ENCODE data around the gene ITIH4. TPM values are rescaled to one million over a fixed set of nuclear protein-coding genes. Genes with fewer than 3 reads are reported as not detected.
"Not testable (repeated sequence)": the region's sequence is repeated elsewhere in the genome, so short reads cannot be mapped to it uniquely, and the experiment has no call there.

The ITIH4 gene
- total and polyA plus RNA-seq, 4 donors = 4.5 to 33.8 (median 12.0) TPM

DNA sequence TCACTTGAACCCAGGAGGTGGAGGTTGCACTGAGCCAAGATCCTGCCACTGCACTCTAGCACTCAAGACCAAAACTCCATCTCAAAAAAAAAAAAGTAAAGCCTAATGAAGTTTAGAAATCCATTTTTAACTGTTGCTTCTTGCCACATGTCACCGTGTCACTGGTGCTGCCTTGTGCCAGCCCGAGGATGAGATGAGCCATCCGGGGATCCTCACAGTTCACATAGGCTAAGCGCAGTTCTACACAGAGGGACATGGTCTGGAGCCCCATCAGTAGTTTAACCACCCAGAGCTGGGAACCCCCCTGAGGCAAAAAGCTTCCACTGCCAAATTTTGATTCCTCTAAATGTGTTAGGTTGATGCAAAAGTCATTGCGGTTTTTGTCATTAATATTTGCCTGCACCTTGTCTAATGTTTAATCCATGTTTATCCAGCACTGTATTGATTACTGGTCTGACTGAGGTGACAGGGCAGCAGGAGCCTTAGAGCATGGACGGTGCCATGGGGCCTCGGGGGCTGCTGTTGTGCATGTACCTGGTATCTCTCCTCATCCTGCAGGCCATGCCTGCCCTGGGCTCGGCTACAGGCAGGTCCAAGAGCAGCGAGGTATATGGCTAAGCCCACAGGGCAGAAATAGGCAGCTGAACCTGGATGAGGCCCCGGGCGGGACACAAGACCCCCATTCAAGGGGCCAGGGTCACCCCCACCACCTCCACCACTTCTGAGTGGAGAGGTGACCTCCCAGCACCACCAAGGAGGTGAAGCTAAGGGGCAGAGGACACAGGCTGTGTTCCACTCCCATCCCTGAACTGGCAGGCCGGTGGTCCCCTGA, 53.1 kb downstream of the ITIH4 start, which contains the start of gene ITIH1:
Gene ITIH1 (plus strand): TSS at position 473 of the 832 bp plus-strand sequence. CDS start 17 bp downstream, at position 490.
- Histone ChIP-seq H3K27me3 (ENCODE audit: control insufficient read depth in 3 of 3, insufficient read depth in 3 of 3, low read length in 2 of 3) (peaks cover 0 to 3% (median 0%) of the 10 kb centered on the region in 3 donors), H3K4me1 (ENCODE audit: control insufficient read depth in 5 of 5, insufficient read depth in 5 of 5, low read length in 5 of 5) (no peaks in the 10 kb centered on the region), H3K27ac (ENCODE audit: low read depth in 1 of 2, low read length in 1 of 2) (no peak within 1 kb of the TSS), H3K4me3 (no peak within 1 kb of the TSS), H3K9ac (ENCODE audit: insufficient read depth in 1 of 2, low read length in 2 of 2) (no peak within 1 kb of the TSS), H3K36me3 (ENCODE audit: control insufficient read depth in 4 of 4, insufficient read depth in 4 of 4, low read length in 4 of 4) (no peaks in the 10 kb centered on the region), H3K9me3 (ENCODE audit: control insufficient read depth in 4 of 4, insufficient read depth in 3 of 4, low read length in 3 of 4) (peaks cover 0 to 2% (median 0%) of the 10 kb centered on the region in 4 donors)
- 89 to 91% methylated on average over 12 of the region's 12 CpGs for WGBS, 2 donors
- ATAC-seq (ENCODE audit: insufficient read depth, low FRiP score) (no peak), DNase-seq (no peak)
- TF ChIP-seq, protein P1, sequence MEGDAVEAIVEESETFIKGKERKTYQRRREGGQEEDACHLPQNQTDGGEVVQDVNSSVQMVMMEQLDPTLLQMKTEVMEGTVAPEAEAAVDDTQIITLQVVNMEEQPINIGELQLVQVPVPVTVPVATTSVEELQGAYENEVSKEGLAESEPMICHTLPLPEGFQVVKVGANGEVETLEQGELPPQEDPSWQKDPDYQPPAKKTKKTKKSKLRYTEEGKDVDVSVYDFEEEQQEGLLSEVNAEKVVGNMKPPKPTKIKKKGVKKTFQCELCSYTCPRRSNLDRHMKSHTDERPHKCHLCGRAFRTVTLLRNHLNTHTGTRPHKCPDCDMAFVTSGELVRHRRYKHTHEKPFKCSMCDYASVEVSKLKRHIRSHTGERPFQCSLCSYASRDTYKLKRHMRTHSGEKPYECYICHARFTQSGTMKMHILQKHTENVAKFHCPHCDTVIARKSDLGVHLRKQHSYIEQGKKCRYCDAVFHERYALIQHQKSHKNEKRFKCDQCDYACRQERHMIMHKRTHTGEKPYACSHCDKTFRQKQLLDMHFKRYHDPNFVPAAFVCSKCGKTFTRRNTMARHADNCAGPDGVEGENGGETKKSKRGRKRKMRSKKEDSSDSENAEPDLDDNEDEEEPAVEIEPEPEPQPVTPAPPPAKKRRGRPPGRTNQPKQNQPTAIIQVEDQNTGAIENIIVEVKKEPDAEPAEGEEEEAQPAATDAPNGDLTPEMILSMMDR (IDR thresholded peaks at IDR 0.05; ENCODE audit: control extremely low read depth, extremely low read depth) = no peak

DNA sequence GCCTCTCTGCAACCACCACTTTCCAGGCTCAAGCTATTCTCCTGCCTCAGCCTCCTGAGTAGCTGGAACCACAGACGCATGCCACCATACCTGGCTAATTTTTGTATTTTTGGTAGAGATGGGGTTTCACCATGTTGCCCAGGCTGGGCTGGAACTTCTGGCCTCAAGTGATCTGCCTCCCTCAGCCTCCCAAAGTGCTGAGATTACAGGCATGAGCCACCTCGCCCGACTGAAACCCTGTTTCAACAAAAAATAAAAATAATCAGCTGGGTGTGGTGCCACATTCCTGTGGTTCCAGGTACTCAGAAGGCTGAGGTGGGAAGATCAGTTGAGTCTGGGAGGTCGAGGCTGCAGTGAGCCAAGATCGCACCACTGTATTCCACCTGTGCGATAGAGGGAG, 54.0 kb downstream of the ITIH4 start:
- not testable (repeated sequence) for H3K9ac ChIP-seq (ENCODE audit: insufficient read depth in 1 of 2, low read length in 2 of 2)
- 81 to 92% methylated on average over 6 of the region's 6 CpGs for WGBS, 2 donors

GRCh38 chr3:52775877-52776276, 54.6 kb downstream of the ITIH4 start:
- TF ChIP-seq, protein P1 (IDR thresholded peaks at IDR 0.05; ENCODE audit: control extremely low read depth, extremely low read depth) = no peak
- no peak overlapping the region for H3K4me3 ChIP-seq
- ATAC-seq (ENCODE audit: insufficient read depth, low FRiP score) = no peak
- no peak overlapping the region for H3K9ac ChIP-seq (ENCODE audit: insufficient read depth in 1 of 2, low read length in 2 of 2)
- H3K36me3 ChIP-seq (ENCODE audit: control insufficient read depth in 4 of 4, insufficient read depth in 4 of 4, low read length in 4 of 4) = no peaks in the 10 kb centered on the region
- H3K4me1 ChIP-seq (ENCODE audit: control insufficient read depth in 5 of 5, insufficient read depth in 5 of 5, low read length in 5 of 5) = peaks cover 0 to 2% (median 0%) of the 10 kb centered on the region in 5 donors
- H3K27me3 ChIP-seq (ENCODE audit: control insufficient read depth in 3 of 3, insufficient read depth in 3 of 3, low read length in 2 of 3) = no peaks in the 10 kb centered on the region
- 65 to 67% methylated on average over 8 of the region's 8 CpGs for WGBS, 2 donors
- DNase-seq = no peak
- no peak overlapping the region for H3K27ac ChIP-seq (ENCODE audit: low read depth in 1 of 2, low read length in 1 of 2)
- peaks cover 0 to 2% (median 0%) of the 10 kb centered on the region in 4 donors for H3K9me3 ChIP-seq (ENCODE audit: control insufficient read depth in 4 of 4, insufficient read depth in 3 of 4, low read length in 3 of 4)

More for the DNA sequence above, 54.0 kb downstream of the ITIH4 start:
- H3K27me3 ChIP-seq (ENCODE audit: control insufficient read depth in 3 of 3, insufficient read depth in 3 of 3, low read length in 2 of 3); H3K9me3 ChIP-seq (ENCODE audit: control insufficient read depth in 4 of 4, insufficient read depth in 3 of 4, low read length in 3 of 4); ATAC-seq (ENCODE audit: insufficient read depth, low FRiP score); H3K27ac ChIP-seq (ENCODE audit: low read depth in 1 of 2, low read length in 1 of 2); DNase-seq; H3K36me3 ChIP-seq (ENCODE audit: control insufficient read depth in 4 of 4, insufficient read depth in 4 of 4, low read length in 4 of 4); H3K4me3 ChIP-seq; H3K4me1 ChIP-seq (ENCODE audit: control insufficient read depth in 5 of 5, insufficient read depth in 5 of 5, low read length in 5 of 5): not testable (repeated sequence)

Measured in lung (tissue), 12 donors.